Astrocyte (in vitro differentiated cells and primary cell): ENCODE measurements around the gene HAND1.

Source experiments
- EZH2 ChIP-seq: IDR thresholded peaks from 2 replicates; pipeline ENCODE4 v1.6.1; 2012; ENCODE audit warnings: mild to moderate bottlenecking, low read length, inconsistent platforms; ENCODE audit not compliant: insufficient read depth
- TF ChIP-seq, protein P1 (sequence below): IDR thresholded peaks from 2 replicates; pipeline ENCODE4 v1.5.1; 2011; ENCODE audit warnings: low read depth, mild to moderate bottlenecking, inconsistent platforms, low read length, moderate library complexity; ENCODE audit not compliant: insufficient read depth

DNA sequence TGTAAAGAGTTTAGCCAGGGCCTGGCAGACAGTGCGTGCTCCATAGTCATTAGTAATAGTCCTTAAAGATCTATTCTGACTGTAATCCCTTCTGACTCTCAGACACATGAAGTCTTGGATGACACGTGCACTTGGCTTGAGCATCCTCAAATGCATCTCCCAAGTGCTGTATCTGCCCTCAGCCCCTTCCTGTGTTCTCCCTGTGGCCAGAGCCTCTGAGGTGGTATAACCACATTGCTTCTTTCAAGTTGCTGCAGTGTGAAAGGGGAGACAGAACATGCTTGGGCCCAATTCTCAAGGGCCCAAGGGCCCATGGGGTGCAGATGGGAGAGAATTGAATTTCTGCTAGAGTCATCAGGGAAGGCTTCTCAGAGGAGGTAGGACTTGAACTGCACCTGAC lies 30.1 kb upstream of the HAND1 start:
- TF ChIP-seq, protein P1, sequence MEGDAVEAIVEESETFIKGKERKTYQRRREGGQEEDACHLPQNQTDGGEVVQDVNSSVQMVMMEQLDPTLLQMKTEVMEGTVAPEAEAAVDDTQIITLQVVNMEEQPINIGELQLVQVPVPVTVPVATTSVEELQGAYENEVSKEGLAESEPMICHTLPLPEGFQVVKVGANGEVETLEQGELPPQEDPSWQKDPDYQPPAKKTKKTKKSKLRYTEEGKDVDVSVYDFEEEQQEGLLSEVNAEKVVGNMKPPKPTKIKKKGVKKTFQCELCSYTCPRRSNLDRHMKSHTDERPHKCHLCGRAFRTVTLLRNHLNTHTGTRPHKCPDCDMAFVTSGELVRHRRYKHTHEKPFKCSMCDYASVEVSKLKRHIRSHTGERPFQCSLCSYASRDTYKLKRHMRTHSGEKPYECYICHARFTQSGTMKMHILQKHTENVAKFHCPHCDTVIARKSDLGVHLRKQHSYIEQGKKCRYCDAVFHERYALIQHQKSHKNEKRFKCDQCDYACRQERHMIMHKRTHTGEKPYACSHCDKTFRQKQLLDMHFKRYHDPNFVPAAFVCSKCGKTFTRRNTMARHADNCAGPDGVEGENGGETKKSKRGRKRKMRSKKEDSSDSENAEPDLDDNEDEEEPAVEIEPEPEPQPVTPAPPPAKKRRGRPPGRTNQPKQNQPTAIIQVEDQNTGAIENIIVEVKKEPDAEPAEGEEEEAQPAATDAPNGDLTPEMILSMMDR = no peak
- TF ChIP-seq EZH2 = no peak
